NCI-H2081 (cell line): ENCODE measurements around the gene AHNAK2.
A peak's percentile ranks its signal among the peaks of the same experiment; 100 is the strongest.

Experiments
- DNase-seq, 2 experiments: peaks; one replicate each; lab custom pipeline; 2025; lab: John Stamatoyannopoulos, UW

The AHNAK2 gene

GRCh38 chr14:104939666-104940410 lies 38.3 kb downstream of the AHNAK2 start:
- no peak for DNase-seq

GRCh38 chr14:104938960-104939359 lies 39.2 kb downstream of the AHNAK2 start:
- no peak for DNase-seq

- DNase-seq, result no peak
Measured at GRCh38 chr14:104938436-104938835, 39.7 kb downstream of the AHNAK2 start.

GRCh38 chr14:104937694-104938365 lies 40.3 kb downstream of the AHNAK2 start:
- DNase-seq, result no peak

GRCh38 chr14:104937161-104937560 lies 41.0 kb downstream of the AHNAK2 start:
- no peak for DNase-seq

- no peak for DNase-seq
Measured at GRCh38 chr14:104936361-104937155, 41.6 kb downstream of the AHNAK2 start.

DNA sequence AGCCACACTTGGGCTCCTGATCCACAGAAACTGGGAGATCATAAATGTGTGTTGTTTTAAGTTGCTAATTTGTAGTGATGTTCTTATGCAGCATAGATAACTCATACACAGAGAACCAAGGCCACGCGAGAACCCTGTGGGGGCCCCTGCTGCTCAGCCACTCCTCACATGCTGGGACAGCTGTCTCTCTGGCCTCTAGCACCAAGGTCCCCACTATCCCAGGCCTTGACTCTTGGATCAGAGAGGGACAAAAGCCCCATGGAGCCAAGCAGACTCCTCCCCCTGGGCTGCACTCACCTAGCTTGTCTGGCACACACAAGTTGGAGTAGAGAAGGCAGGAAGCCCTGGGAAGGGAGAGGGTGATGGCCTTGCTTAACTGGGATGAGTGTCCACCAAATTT lies 42.2 kb downstream of the AHNAK2 start:
- no peak for DNase-seq

DNA sequence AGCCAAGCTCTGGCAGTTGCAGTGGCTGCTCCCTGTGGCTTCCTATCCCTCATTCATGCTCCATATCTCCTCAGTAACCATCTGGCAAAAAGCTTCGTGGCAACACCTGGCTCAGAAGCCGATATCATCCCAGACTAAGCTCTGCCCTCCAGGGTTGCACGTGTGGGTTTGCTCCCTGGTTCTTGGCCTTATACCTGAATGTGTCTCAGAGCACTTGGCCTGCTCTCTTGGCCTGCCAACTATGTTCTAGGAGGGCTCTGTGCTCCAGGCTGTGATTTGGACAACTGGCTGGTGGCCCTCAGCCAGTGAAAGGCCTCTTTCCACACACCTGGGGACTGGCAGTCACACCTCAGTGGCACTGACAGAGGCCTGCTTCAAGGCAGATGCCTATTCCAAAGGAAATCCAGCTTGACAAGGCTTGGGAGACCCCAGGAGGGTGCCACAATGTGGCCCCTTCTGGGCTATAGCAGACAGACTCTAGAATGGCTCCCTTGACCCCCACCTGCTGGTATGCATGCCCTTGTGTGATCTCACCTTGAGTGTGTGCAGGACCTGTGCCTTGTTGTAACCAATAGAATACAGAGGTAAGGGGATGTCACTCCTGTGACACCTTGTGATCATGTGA lies 43.0 kb downstream of the AHNAK2 start:
- DNase-seq, result no peak

GRCh38 chr14:104933746-104934733 lies 44.1 kb downstream of the AHNAK2 start:
- DNase-seq, result no peak

DNA sequence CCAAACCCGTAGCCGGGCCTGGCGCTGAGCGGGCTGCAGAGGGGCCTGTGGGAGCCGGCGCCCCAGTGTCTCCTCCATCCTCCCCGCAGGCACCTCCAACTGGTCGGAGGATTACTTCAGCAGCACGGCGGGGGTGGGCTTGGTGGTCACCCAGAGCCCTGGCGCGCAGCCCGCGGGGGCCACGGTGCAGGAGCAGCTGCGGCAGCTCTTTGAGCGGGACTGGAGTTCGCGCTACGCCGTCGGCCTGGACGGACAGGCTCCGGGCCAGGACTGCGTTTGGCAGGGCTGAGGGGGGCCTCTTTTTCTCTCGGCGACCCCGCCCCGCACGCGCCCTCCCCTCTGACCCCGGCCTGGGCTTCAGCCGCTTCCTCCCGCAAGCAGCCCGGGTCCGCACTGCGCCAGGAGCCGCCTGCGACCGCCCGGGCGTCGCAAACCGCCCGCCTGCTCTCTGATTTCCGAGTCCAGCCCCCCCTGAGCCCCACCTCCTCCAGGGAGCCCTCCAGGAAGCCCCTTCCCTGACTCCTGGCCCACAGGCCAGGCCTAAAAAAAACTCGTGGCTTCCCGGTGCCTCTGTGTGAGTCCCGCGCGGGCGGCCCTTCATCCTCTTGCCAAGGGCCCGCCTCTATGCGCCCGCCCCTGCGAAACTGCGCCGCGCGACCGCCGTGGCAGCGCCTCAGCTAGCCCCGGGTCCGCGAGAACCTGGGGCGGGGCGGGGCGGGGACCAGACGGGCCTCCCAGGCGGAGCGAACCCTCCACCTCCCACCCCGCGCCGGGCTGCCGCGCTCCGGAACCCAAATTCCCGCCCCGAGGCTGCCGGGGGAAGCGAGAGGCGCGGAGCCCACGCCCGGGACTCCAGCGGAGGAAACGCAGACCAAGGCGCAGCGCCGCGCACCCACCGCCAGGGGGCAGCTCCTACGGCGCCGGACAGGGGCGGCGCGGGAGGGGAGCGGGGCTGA lies 45.2 kb downstream of the AHNAK2 start:
- peak; percentile 68 to 74 for DNase-seq

DNA sequence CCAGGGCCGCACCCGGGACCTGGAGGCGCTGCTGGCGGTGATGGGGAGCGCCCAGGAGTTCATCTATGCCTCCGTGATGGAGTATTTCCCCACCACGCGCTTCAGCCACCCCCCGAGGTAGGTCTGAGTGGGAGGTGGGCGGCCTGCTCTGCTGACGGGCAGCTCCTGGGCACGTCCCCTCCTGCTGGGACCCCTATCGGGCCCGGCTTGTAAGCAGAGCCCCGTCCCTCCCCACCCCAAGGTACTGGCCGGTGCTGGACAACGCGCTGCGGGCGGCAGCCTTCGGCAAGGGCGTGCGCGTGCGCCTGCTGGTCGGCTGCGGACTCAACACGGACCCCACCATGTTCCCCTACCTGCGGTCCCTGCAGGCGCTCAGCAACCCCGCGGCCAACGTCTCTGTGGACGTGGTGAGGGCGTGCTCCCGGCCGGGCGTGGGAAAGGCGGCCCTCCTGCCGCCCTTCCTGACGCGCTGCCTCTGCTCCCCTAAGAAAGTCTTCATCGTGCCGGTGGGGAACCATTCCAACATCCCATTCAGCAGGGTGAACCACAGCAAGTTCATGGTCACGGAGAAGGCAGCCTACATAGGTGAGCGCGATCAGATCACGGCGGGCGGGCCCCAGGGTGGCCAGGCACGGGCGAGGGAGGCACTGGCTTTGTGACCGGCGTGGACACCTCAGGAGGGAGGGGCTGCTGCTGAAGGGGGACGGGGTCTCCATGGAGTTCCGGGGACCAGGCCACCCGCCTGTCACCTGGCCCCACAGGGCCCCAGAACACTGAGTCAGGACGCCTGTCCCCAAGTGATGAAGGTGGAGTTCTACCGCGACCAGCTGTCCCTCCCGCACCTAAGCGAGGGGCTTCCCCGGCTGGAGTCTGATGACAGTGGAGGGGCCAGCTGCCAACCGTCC lies 46.2 kb downstream of the AHNAK2 start:
- DNase-seq, result no peak

GRCh38 chr14:104931304-104931770 lies 46.8 kb downstream of the AHNAK2 start:
- no peak for DNase-seq

GRCh38 chr14:104930526-104931303 lies 47.5 kb downstream of the AHNAK2 start:
- DNase-seq, result no peak

GRCh38 chr14:104929268-104930230 lies 48.6 kb downstream of the AHNAK2 start:
- no peak for DNase-seq

DNA sequence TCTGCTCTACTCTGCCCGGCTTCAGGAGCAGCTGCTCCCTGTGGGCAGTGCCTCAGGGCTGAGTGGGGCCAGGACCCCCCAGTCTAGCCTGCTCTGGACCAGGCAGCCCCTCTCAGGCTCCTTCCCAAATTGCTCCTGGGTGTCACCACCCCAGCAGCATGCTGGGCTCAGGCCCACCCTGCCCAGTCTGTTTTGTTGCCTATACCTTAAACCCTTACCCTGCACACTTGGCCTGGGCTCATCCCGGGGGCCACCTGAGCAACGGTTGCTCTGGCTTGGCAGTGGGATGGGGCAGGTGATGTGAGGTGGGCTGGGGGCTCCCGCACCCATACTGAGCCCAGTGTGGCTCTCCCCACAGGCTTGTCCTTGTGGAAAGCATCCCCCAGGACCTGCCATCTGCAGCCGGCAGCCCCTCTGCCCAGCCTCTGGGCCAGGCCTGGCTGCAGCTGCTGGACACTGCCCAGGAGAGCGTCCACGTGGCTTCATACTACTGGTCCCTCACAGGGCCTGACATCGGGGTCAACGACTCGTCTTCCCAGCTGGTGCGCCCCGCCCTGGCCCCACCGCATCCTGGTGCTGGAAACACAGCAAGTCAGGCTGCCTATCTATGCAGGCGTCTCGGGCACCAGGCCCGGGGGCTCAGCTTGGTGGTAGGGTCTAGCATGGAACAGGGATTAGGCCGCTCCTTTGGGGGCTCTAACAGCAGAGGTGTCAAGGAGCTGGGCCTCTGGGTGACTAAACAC lies 49.6 kb downstream of the AHNAK2 start:
- DNase-seq, result no peak

DNA sequence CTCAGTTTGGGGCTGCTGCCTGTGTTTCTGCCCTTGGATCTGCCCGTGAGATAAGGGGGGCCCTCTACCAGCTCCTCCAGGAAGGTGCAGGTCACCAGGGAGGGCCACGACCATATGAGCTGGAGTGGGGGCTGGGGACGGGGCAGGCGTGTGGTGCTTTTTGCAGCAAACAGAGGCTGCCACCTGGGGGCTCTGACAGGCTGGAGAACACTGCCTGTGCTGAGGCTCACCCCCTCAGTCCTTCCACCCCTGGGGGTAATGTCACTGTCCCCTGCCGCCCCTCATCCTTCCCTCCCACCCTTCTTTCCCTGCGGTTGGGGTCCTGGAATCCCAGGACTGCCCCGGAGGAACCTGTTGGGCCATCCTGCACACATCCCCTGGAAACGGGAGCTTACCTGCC lies 50.3 kb downstream of the AHNAK2 start:
- no peak for DNase-seq
